ENCODE data around the gene LTN1. TPM values are rescaled to one million over a fixed set of nuclear protein-coding genes. Genes with fewer than 3 reads are reported as not detected.
A peak's percentile ranks its signal among the peaks of the same experiment; 100 is the strongest.

LTN1 gene
- total RNA-seq, 1 experiment from 2014 or later = 15.4 TPM

- DNase-seq = no peak
- no peaks in the 10 kb centered on the region for H3K27me3 Mint-ChIP-seq (ENCODE audit: unreplicated experiment)
- no peaks in the 10 kb centered on the region for H3K9me3 Mint-ChIP-seq (ENCODE audit: low read depth, unreplicated experiment)
- no peak for TF ChIP-seq CTCF (IDR thresholded peaks at IDR 0.05; ENCODE audit: unreplicated experiment)
- intact Hi-C loops (cut with micrococcal nuclease; ENCODE audit: unreplicated experiment) = no loop called here
- H3K4me3 Mint-ChIP-seq (ENCODE audit: low read depth, unreplicated experiment) = no peak overlapping the region
- no peaks in the 10 kb centered on the region for H3K4me1 Mint-ChIP-seq (ENCODE audit: low read depth, unreplicated experiment)
- H3K27ac Mint-ChIP-seq (ENCODE audit: unreplicated experiment) = no peak overlapping the region
- CTCF ChIA-PET = no interaction called here
- no TSS peak for BruUV-seq (replicated peaks)
- peaks cover under 1% of the 10 kb centered on the region for H3K36me3 Mint-ChIP-seq (ENCODE audit: insufficient read depth, unreplicated experiment)
Measured at GRCh38 chr21:29007810-29008209, 15.1 kb upstream of the LTN1 start.

- Mint-ChIP-seq H3K36me3 (ENCODE audit: insufficient read depth, unreplicated experiment) (peaks cover 7% of the 10 kb centered on the region), H3K9me3 (ENCODE audit: low read depth, unreplicated experiment) (no peaks in the 10 kb centered on the region), H3K4me3 (ENCODE audit: low read depth, unreplicated experiment) (no peak overlapping the region), H3K4me1 (ENCODE audit: low read depth, unreplicated experiment) (no peaks in the 10 kb centered on the region), H3K27me3 (ENCODE audit: unreplicated experiment) (no peaks in the 10 kb centered on the region), H3K27ac (ENCODE audit: unreplicated experiment) (no peak overlapping the region)
- BruUV-seq (replicated peaks) = no TSS peak
- intact Hi-C loops (cut with micrococcal nuclease; ENCODE audit: unreplicated experiment) = no loop called here
- CTCF ChIA-PET = no interaction called here
- DNase-seq = no peak
- no peak for TF ChIP-seq CTCF (IDR thresholded peaks at IDR 0.05; ENCODE audit: unreplicated experiment)
Measured at GRCh38 chr21:29007135-29007534, 14.5 kb upstream of the LTN1 start.

DNA sequence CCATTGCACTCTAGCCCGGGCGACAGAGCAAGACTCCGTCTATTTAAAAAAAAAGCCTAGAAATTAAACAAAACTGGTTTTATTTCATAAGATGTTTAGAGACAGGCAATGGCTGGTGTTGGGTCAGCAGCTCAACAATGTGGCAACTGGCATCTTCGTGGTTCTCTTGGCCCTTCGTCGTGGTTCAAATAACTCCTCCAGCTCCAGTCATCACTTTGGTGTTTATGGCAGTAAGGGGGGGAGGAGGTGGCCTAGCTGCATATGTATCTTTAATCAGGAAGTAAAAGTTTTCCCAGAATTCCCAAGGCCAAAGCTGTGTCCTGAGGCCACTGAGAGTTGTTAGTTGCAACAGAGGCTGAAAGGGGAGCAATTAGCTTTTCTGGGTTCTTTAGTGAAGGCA is 13.0 kb upstream of the LTN1 start:
- BruUV-seq (replicated peaks) = no TSS peak
- no peak for TF ChIP-seq CTCF (IDR thresholded peaks at IDR 0.05; ENCODE audit: unreplicated experiment)
- CTCF ChIA-PET = no interaction called here
- Mint-ChIP-seq H3K27ac (ENCODE audit: unreplicated experiment) (no peak overlapping the region), H3K4me3 (ENCODE audit: low read depth, unreplicated experiment) (no peak overlapping the region), H3K4me1 (ENCODE audit: low read depth, unreplicated experiment) (no peaks in the 10 kb centered on the region), H3K36me3 (ENCODE audit: insufficient read depth, unreplicated experiment) (peaks cover 7% of the 10 kb centered on the region), H3K9me3 (ENCODE audit: low read depth, unreplicated experiment) (no peaks in the 10 kb centered on the region), H3K27me3 (ENCODE audit: unreplicated experiment) (no peaks in the 10 kb centered on the region)
- no peak for DNase-seq
- intact Hi-C loops (cut with micrococcal nuclease; ENCODE audit: unreplicated experiment) = no loop called here

DNA sequence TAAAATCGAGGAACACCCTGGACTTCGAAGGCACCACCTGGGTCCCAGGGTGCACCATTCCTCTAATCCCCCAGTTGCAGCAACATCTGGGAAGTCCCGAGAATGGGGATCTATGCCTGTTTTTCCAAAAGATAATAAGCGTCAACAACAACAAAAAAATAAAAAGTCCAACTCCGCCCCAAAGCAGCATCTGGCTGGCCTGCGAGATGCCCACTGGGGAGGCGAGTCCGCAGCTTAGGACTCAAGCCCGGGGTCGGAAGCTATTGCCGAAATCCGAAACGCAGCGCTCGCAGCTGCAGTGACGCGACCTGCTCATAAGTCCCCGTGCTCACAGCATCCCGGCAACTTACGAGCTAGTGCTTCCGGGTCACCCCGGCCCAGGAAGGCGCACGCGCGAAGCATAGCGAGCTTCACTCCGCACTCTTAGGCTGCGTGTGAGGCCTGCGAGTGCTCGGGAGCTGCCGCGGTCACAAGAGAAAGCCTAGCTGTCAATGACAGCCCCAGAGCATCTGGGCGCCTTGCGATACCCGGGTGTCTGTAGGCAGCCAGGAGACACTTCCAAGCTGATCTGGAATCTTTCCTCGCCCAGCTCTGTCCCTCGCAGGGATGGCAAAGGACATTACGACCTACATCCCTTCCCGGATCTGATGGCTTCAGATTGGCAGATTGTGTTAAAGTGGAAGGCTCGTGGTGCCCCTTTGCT is 9.9 kb upstream of the LTN1 start:
- Mint-ChIP-seq H3K4me1 (ENCODE audit: low read depth, unreplicated experiment) (no peaks in the 10 kb centered on the region), H3K4me3 (ENCODE audit: low read depth, unreplicated experiment) (peak overlapping the region; percentile 68), H3K27ac (ENCODE audit: unreplicated experiment) (peak overlapping the region; percentile 52), H3K9me3 (ENCODE audit: low read depth, unreplicated experiment) (no peaks in the 10 kb centered on the region), H3K27me3 (ENCODE audit: unreplicated experiment) (no peaks in the 10 kb centered on the region), H3K36me3 (ENCODE audit: insufficient read depth, unreplicated experiment) (peaks cover 7% of the 10 kb centered on the region)
- DNase-seq = peak; percentile 87
- intact Hi-C loops (cut with micrococcal nuclease; ENCODE audit: unreplicated experiment) = no loop called here
- CTCF ChIA-PET = no interaction called here
- BruUV-seq (replicated peaks) = TSS peak; percentile 56
- no peak for TF ChIP-seq CTCF (IDR thresholded peaks at IDR 0.05; ENCODE audit: unreplicated experiment)
